CD4-positive, alpha-beta T cell treated with Interleukin-10 for 1 hour (primary cell): Measurements from ENCODE around the gene ABI3BP.
"Not testable (repeated sequence)": the region's sequence is repeated elsewhere in the genome, so short reads cannot be mapped to it uniquely, and the experiment has no call there.

Source experiments
- DNase-seq: peaks from one replicate; pipeline ENCODE4 v3.0.0-alpha.2; 2020

Gene ABI3BP

DNA sequence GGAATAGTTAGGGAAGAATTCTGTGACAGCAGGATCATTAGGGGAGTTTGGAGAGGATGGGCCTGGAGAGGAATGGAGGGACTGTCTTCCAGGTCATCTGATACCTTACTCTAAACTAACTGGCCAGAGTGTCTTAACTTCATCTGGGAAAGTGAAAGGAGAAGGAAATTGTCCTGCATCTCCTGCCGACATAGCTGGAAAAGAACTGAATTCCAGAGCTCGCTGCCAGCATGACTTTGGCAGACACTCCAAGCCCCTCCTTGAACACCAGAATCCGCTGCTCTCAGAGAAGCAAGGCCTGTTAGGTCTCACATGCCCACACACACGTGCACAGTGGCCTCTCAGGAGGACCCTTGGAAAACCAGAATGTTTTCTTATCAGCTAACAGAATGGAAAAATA, 10.5 kb downstream of the ABI3BP start:
- DNase-seq = no peak

DNA sequence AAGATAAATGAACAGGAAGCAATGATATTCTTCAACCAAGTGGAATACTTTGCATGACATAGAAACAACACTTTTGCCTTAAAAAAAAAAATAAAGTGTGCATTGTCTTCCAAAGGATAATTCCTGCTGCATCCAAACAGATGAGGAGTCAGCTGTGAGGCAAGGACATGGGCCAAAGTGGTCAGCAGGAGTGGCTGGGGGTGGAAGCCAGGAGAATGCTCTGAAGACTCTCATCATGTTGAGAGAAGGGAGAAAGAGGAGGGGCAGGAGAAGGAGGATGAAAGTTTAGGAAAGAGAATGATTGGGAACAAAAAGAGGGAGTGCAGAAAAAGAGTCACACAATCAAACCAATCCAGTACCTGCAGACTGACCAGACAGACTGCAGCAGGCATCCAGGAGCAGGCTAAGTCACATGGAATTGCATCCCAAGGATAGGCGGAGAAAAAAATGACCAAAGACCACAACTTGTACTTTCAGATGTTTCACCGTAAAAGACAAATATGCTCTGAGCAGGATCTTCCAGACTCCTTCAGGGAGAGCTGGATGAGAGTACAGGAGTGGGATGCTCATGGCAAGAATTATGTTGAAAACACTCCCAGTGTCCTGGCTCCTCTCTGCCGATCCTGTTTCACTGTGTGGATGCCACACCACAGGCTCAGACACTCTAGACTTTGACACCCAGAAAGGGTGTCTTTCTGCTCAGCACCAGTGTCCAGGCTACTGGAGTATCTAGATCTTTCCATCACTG, 11.9 kb downstream of the ABI3BP start:
- DNase-seq = no peak

DNA sequence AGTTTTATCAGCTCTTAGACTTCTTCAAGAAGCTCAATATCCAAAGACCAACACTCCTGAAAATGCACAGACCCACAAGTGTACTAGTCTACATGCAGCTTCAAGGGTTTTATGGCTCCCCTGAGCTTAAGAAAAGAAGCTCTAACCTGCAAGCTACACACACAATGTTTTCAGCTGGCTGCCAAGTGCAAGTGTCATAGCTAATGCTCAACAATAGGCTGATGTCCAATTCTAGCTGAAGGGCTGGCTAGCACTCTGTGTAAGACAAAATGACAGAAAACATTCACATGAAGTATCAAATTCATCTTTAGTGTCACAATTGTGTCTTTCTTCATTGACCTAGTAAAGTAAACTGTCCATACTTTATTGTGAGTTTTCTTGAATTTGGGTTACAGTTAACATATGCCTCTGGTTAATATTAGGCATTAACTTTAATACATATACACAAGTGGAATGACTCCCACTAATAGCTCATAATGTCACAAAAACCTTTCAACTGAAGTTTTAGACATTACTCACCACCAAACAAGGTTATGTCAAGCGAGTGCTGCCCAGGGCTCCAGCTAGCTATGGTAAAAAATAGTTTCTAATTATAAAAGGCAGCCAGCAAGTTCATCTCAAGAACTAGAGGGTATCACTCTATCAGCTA, 15.1 kb downstream of the ABI3BP start:
- DNase-seq = no peak

DNA sequence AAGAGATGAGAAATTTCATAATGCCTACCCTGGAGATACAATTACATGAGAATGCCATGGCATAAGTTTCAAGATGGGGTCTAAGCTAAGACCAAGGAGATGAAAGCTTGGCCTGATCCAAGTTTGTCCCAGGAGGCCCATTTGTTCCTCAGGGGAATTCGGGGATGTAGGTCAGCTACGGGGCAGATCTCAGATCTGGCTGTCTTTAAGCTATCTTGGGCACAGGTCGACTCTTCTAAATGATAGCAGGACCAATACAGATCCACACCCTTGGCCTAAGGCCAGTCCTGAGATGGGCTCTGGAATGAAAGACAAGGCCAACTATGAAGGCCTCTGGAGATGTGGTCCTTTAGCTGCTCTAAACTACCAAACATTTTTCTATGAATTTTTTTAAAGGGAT, 16.6 kb downstream of the ABI3BP start:
- DNase-seq = no peak

DNA sequence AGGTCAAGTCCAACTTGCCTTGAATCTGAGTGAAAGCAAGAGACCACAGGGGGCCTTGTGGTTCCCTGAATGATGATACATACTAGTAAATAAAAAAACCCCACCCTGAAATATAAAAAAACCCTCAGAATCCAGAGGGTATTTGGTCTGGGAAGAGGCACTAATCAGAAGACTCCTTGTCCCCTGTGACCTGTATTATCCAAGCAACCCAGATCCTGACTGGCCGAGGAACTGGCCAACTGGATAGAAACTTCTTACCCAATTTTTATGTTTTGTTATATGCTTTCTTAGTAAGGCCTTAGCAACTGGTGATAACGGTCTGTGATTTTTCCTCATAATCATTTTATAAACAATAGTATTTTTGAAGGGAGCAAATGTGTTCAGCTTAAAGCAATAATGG, 17.5 kb downstream of the ABI3BP start:
- DNase-seq = no peak

DNA sequence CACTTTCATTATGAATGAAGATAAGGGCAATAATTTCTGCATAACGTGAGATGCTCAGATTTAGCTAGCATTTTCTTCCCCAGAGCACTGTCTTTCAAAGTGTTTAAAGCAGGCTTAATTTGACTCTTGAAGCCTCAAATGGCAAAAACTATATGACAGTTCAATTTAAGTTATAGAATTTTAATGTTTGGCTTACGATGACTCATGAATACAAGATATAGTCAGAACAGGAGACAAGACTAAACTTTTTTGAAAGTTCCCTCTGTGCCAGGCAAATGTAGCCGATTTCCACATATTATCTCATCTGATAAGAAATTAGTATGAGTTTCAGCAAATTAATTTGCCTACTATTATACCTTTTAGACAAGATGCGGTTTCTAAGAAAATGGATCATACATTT, 19.6 kb downstream of the ABI3BP start:
- no peak for DNase-seq

DNA sequence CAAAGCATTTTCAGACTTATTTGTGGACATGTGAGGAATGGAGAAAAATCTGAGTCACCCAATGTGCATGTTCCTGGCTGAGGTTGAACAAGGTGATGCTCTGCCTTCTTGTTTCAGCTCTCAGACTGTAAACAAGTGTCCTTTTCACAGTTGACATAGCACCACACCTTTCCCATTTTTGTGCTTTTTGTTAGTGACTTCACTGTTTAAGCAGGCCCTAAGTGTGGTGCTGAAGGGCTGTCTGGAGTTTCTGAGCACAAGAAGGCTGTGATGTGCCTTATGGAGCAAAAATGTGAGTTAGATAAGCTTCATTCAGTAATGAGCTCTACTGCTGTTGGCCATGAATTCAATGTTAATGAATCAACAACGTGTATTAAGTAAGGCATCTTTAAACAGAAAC, 20.4 kb downstream of the ABI3BP start:
- DNase-seq = no peak

DNA sequence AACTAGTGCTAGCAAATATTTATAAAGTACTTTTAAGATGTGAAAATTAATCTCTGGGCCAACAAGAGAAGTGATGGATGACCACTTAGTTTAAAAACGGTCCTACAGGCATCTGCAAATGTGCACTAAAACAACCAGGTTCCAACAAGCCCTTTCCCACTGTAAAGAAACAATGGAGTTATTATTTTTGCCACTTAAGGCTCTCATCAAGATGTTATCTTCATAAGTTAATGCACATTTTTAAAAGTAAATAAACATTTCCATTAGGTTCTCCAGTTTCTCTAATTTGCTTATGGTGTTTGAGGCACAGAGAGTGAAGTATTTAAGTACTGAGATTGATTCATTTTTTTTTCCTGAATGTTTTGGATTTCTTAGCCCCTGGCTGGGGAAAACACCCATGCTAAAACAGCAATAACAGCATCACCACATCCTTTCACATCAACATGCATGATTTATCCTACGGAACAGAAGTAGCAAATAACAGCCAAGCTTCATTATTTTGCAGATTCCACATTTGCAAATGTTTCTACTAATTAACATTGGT, 20.8 kb downstream of the ABI3BP start:
- no peak for DNase-seq

DNA sequence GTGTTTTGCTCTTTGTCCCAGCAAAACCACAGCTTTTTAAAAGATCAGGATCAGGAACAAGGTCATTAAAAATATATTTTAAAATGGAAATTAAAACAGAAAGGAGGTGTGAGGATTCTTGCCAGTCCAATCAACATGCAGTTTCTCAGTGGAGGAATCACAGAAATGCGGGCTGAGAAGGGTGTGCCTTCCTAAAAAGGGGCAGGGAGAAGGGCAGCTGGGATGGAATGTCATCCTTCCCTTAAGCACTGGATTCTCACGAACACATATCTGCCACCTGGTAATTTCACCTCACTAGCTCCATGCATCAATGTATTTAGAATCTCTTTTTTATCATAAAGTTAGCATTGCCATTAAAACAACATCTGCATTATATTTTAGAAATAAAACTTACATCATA, 21.4 kb downstream of the ABI3BP start:
- DNase-seq = no peak

DNA sequence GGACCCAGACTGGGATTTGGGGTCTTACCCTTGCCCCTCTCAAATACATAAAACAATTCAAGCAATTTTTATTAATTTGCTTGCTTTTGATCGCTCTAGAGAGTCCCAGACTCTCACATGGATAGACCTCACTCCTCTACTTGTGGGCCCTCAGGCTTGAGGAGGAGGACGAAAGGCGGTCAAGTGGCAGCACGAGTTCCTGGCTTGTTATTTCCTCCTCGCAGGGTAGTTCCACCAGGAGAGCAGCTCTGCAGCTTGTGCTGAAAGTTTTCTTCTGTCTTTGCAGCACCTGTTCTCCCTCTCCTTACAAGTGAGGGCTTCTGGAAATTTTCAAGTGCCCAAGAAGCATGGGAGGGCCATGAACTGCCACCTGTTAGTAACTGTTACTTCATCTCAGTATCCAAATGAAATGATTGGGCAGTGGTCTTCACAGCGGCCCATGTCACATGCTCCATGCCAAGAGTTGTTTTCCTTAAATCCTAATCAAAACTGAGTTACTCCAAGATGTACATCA, 22.7 kb downstream of the ABI3BP start:
- DNase-seq = no peak

DNA sequence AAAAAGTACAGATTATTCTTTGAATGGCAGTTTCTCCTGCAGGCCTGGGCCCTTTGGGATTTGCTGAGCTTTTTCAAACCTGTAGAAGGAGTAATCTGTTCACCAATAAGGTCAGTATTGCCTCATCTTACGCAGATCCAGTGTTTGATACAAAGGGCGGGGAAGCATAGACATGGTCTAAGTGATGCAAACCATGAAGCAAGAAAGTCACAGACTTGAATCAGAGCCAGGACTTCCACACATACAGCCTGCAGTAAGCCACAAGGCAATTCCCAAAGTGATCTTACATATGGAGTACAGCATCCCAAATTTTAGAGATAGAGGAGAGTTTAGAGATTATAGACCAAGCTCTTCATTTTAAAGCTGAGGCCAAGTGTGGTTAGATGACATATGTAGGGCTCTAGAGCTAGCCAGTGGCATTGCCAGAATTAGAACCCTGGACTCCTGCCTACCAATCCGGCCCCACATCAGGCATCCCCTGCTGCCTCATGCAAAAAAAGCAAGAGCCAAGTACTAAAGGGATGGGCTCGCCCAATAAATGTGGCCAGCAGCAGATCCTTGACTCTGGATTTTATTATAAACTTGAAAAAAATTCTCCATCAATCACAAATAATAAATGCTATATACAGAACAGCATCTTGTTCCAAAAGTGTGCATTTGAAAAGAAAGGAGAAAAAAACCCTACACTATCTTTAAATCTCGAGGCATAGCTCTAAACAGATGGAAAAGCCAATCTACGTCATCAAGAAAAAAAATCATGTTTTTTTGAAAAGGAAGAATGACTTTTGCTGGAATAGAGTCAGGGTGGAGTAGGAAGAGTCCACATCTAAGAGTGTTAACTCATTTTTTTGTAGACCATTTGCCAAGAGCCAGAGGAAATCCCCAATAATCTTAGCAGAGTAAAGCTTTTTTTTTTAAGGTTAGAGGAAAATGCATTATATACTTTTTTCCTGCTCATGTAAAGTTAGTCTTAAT, 24.0 kb downstream of the ABI3BP start:
- no peak for DNase-seq

DNA sequence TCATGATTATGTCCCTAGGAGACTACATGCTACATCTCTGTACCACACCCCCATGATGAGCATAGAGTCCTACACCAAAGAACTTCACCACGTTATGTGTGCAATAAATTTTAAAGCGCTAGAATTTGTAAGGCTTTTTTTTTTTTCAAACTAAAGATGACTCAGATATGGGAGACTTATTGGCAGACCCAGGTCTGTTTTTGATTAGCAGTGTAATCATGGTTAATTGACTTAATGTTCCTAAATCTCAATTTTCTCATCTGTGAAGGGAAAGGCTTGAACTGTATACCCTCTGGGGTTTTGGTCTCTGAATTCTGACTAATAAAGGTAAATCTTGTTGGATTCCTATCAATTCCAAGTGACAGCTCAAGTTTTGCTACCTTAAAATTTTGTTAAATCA, 26.4 kb downstream of the ABI3BP start:
- no peak for DNase-seq

DNA sequence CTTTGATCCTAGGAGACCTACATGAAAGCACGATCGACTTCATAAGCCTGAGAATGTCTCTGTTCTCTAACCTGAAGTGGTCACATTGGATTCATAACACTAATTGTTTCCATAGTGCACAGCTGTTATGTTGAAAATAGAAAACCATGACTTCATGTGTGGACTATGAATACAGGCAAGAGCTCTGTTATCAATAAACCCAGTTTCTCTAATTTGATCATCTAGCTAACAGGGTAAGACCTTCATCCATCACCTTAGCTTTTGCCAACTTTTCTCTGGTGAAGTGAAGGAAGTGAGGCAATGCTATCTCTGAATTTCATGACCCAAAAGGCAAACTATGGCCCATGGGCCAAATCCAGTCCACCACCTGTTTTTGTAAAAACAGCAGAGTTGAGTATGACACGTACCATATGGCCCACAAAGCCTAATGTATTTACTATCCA, 27.2 kb downstream of the ABI3BP start:
- no peak for DNase-seq

DNA sequence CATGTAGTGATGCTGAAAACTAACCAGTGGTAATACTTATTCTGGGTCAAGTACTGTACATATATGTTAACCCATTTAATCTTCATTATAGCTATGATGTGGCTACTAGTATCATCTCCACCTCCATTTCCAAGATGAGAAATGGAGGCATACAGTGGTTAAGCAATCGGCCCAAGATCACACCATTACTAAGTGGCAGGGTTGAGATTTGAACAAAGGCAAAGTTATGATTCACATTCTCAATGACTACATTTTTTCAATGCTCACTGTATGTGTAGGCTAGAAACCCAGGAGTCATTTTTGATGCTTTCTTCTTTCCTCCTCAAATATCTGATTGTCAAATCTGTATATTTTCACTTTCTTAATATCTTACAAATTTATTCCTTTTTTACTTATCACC, 30.2 kb downstream of the ABI3BP start:
- no peak for DNase-seq

DNA sequence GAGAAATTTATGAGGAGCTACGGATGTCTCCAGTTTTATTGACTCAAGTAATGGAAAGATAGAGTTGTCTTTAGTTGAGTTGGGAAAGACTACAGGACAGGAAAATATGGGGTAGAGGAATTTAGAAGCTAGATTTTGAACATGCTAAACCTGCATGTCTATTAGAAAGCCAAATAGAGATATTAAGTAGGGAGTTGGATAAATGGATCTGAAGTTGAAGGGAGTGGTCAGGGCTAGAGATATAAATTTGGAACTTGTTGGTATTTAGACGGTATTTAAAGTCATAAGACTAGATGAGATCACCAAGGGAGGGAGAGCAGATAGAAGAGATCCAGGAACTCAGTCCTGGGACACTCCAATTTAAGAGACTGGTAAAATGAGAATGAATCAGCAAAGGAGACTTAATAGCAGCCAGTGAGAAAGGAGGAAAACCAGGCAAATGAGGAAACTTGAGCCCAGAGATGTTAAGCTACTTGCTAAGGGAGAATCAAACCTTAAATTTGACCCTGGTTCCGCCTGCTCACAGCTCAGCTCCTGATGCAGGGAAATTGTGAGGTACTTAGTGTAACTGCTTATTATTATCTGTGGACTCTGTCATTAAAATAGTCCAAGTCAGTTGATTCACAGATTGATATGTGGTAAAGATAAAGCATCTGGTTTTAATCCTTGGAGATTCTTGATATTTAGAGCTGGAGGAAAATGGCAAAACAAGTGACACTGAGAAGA, 35.8 kb downstream of the ABI3BP start:
- DNase-seq = no peak

DNA sequence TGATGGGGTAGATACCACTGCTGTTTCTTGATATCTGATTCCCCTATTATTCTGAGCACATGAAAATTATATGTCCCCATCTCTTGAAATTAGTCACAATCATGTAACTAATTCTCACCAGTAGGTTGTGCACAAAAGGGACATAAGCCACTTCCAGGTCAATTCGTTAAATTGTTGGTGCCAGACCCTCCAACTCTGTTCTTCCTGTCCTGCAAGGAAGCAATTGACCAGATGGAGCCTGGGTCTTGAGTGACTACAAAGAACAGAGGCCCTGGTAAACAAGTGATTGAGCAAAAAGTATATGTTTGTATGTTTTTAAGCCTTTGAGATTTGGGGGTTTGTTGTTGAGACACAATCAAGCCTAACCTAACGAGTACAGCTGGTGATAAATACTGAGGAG, 36.9 kb downstream of the ABI3BP start:
- no peak for DNase-seq

DNA sequence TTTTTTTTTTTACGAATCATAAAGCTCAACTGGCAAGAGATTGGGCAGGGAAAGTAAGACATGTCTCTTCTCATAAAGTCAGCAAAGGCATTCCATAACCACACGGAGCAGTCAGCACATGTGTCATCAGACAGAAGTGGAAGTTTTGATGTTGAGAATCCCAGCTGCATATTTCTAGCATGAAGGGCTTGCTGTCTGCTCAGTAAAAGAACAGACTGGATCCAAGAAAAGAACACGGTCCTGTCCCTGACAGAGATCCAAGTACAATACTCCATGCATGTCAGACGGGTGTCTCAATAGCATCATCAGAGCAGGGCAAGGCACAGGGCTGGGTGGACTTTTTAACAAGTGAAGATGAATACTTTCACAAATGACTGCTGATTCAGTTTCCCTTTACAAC, 38.2 kb downstream of the ABI3BP start:
- no peak for DNase-seq

DNA sequence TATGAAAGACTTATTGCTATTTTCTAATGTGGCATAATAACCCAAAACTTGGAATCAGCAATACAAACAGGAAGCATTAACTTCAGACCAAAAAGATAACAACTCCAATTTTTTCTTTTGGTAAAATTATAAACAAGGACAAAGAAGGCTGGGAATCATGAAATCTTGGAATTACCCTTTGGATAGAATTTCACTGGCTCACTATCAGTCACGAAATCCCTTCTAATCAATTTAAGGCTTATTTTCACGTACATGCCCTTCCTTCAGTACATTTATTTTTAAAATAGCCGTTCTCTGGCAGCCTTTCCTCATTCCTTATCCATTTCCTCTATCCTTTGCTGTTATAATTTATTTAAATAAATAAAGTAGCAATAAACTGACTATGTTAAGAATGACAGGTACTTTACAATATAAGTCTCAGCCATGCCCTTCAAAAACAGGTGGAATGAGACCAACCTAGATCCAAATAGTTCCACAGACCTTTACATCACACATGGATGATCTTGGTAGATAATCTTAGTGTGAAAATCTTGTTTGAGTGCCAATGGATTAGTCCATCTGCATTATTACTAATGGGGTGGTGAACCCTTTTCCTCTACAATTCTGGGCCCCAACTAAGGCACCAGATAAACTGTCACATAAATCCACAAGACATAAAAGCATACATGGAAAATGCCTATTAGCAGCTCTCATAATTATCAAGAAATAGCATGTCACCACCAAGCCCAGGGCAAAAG, 38.9 kb downstream of the ABI3BP start:
- DNase-seq = no peak

DNA sequence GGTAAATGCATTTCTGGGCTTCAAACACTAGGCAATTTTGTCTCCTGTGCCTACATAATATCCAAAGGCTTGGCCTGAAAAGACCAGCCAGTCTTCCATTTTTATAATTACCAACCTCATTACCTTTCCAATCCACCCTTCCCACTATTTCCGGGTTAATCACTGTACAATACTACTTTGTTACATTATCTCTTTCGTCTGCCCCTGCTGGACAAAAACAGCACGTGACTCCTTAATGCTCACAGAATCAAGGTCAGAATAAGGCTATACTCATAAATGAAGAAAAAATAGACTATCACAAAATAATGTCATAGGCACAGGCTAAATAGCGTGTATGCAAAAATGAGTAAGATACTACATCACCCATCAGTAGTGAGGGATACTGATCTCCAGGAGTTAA, 40.1 kb downstream of the ABI3BP start:
- no peak for DNase-seq

DNA sequence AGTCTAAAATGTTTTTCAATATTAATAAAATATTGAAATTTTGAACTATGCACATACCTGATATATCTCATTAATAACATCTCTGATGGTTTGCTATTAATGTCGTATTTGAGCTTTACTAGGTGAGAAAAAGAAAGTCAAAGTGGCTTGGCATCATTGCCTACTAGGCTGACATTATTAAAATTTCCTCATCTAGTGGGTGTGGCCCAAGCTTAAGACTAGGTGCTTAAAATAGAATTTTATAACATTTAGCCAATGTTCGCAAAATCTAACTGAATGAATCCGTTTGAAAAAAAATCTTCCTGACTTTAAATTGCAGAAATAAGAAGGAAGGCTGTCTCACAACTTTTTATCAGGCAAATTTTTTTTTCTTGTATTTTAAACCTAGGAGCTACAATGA, 46.1 kb downstream of the ABI3BP start:
- no peak for DNase-seq

DNA sequence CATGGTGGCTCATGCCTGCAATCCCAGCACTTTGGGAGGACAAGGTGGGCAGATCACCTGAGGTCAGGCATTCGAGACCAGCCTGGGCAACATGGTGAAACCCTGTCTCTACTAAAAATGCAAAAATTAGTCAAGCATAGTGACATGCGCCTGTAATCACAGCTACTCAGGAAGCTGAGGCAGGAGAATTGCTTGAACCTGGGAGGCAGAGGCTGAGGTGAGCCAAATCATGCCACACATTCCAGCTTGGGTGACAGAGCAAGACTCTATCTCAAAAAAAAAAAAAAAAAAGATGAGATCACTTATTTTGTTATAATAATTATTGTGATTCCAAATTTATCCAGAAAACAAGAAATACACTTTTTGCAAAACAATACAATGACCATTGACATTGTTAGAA, 47.1 kb downstream of the ABI3BP start:
- not testable (repeated sequence) for DNase-seq

DNA sequence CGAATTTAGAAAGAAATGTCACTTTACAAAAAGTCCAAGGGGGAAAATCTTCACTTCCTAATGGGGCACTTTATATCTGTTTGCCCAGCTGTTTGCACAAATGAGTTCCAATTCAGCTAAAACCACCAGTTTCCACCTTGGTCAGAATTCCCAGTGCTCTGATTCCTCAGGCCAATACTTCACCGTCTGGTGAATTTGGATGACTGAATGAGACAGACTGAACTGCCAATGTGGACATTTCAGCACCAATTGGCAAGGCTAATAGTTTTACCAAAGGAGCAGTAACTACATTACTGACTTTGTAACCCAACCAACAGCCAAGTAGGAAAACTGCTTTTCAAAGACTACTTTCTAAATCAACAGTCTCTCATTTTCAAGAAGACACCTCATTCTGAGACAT, 51.8 kb downstream of the ABI3BP start:
- DNase-seq = no peak
